ENCODE results near the gene LOXL1. TPM values are rescaled to one million over a fixed set of nuclear protein-coding genes. Genes with fewer than 3 reads are reported as not detected.
A peak's percentile ranks its signal among the peaks of the same experiment; 100 is the strongest.

The LOXL1 gene
- total RNA-seq, 2 donors from 2014 or later = 8.6 to 14.5 TPM

- no peaks in the 10 kb centered on the region for H3K36me3 ChIP-seq (replicated peaks in 1 of 2; ENCODE audit: insufficient read depth in 1 of 2, low read depth in 2 of 2)
- H3K4me3 ChIP-seq = no peak overlapping the region
- TF ChIP-seq CTCF (IDR thresholded peaks at IDR 0.05) (no peak), POLR2A (IDR thresholded peaks at IDR 0.05) (no peak)
- no peaks in the 10 kb centered on the region for H3K9me3 ChIP-seq
- no peaks in the 10 kb centered on the region for H3K27me3 ChIP-seq
- DNase-seq (no peak), ATAC-seq (no peak)
- H3K27ac ChIP-seq = peak overlapping the region; percentile 48 to 81 (median 74)
- 90 to 92% methylated on average over 15 to 21 of the region's 21 CpGs for WGBS, 2 donors
- peaks cover 12% of the 10 kb centered on the region for H3K4me1 ChIP-seq
- intact Hi-C loops (cut with DNase I) = no loop called here
Measured at GRCh38 chr15:73952171-73952912, 26.1 kb downstream of the LOXL1 start.

- WGBS, 2 donors = 75% methylated on average over 10 of the region's 10 CpGs; no CpG with 5 or more reads in 1 of the 2 donors
- Histone ChIP-seq H3K9me3 (no peaks in the 10 kb centered on the region), H3K4me1 (peaks cover 12% of the 10 kb centered on the region), H3K4me3 (no peak overlapping the region), H3K27ac (no peak overlapping the region), H3K27me3 (no peaks in the 10 kb centered on the region), H3K36me3 (replicated peaks in 1 of 2; ENCODE audit: insufficient read depth in 1 of 2, low read depth in 2 of 2) (no peaks in the 10 kb centered on the region)
- ATAC-seq (no peak), DNase-seq (no peak)
- no peak for TF ChIP-seq POLR2A (IDR thresholded peaks at IDR 0.05)
- no peak for TF ChIP-seq CTCF (IDR thresholded peaks at IDR 0.05)
- intact Hi-C loops (cut with DNase I) = no loop called here
Measured at GRCh38 chr15:73952913-73953750, 26.9 kb downstream of the LOXL1 start.

GRCh38 chr15:73954188-73955145 is 28.2 kb downstream of the LOXL1 start:
- Histone ChIP-seq H3K27me3 (no peaks in the 10 kb centered on the region), H3K36me3 (replicated peaks in 1 of 2; ENCODE audit: insufficient read depth in 1 of 2, low read depth in 2 of 2) (no peaks in the 10 kb centered on the region), H3K27ac (no peak overlapping the region), H3K4me3 (no peak overlapping the region), H3K4me1 (peaks cover 12% of the 10 kb centered on the region), H3K9me3 (no peaks in the 10 kb centered on the region)
- WGBS, 2 donors = 71 to 77% methylated on average over 16 to 23 of the region's 27 CpGs
- DNase-seq (no peak), ATAC-seq (no peak)
- intact Hi-C loops (cut with DNase I) = no loop called here
- TF ChIP-seq CTCF (IDR thresholded peaks at IDR 0.05) = no peak
- TF ChIP-seq POLR2A (IDR thresholded peaks at IDR 0.05) = no peak

- no peak for ATAC-seq
- Histone ChIP-seq H3K27me3 (no peaks in the 10 kb centered on the region), H3K9me3 (no peaks in the 10 kb centered on the region), H3K27ac (no peak overlapping the region), H3K4me3 (no peak overlapping the region), H3K36me3 (replicated peaks in 1 of 2; ENCODE audit: insufficient read depth in 1 of 2, low read depth in 2 of 2) (no peaks in the 10 kb centered on the region), H3K4me1 (peaks cover 12% of the 10 kb centered on the region)
- intact Hi-C loops (cut with DNase I) = no loop called here
- DNase-seq = no peak
- TF ChIP-seq CTCF (IDR thresholded peaks at IDR 0.05) (no peak), POLR2A (IDR thresholded peaks at IDR 0.05) (no peak)
- WGBS, 2 donors = 72 to 83% methylated on average over 4 of the region's 4 CpGs
Measured at GRCh38 chr15:73955326-73955725, 29.1 kb downstream of the LOXL1 start.

All from body of pancreas (tissue), 4 donors.